ENCODE data around the gene PKP3.

DNA sequence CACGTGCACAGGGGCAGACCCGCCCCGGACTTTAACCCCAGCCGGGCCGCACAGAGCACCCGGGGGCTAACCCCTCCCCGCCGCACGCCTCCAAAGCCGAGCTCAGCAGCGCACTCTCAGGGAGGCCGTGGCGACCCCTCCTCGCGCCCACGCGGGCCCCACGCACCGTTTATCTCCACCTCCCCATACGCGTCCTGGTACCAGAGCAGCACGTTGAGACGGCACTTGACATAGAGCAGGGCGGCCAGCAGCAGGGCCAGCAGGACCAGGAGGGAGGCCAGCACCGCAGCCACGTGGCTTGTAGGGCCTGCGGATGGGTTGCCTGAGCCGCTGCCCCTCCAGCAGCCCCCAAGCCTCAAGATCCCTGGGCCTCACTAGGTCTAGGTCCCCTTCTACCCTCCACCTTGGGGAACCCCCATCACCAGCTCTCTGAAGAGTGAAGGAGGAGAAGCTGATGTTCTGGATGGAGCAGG, 13.7 kb downstream of the PKP3 start:
- 0 out of 2 replicates have a peak, but pooled peaks have one; percentile 31 for TF ChIP-seq MAX (CRISPR knock-in tag; IDR thresholded peaks at IDR 0.05)
- no peak for TF ChIP-seq POLR2AphosphoS5 (IDR thresholded peaks at IDR 0.05; ENCODE audit: control insufficient read depth, insufficient read depth, low read depth, low read length)
- TF ChIP-seq SIN3A (IDR thresholded peaks at IDR 0.05; ENCODE audit: borderline replicate concordance in 2 of 2, control insufficient read depth in 1 of 2, low read depth in 2 of 2, low read length in 2 of 2), result no peak
- no peak for TF ChIP-seq TAF9B (IDR thresholded peaks at IDR 0.05; ENCODE audit: partially characterized antibody)
- TF ChIP-seq, protein P1, sequence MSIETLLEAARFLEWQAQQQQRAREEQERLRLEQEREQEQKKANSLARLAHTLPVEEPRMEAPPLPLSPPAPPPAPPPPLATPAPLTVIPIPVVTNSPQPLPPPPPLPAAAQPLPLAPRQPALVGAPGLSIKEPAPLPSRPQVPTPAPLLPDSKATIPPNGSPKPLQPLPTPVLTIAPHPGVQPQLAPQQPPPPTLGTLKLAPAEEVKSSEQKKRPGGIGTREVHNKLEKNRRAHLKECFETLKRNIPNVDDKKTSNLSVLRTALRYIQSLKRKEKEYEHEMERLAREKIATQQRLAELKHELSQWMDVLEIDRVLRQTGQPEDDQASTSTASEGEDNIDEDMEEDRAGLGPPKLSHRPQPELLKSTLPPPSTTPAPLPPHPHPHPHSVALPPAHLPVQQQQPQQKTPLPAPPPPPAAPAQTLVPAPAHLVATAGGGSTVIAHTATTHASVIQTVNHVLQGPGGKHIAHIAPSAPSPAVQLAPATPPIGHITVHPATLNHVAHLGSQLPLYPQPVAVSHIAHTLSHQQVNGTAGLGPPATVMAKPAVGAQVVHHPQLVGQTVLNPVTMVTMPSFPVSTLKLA (conservative IDR thresholded peaks at IDR 0.05), result no peak

All from K562 (cell line).